ENCODE results near the gene CDC42BPA.

The CDC42BPA gene

GRCh38 chr1:227072991-227073390 lies 245.3 kb downstream of the CDC42BPA start:
- H3K36me3 ChIP-seq (replicated peaks): 0 out of 2 replicates have a peak, but pooled peaks cover 3% of the 10 kb centered on the region
- in situ Hi-C loops (cut with MboI; ENCODE audit: low sequenced_read_pairs): no loop called here

GRCh38 chr1:227071895-227072587 lies 246.3 kb downstream of the CDC42BPA start:
- peaks cover 21% of the 10 kb centered on the region for H3K4me1 ChIP-seq
- peak in 1 of 2 experiments; percentile 48 for DNase-seq (ENCODE audit: low spot score in 2 of 2)
- no peaks in the 10 kb centered on the region for H3K9me3 ChIP-seq
- in situ Hi-C loops (cut with MboI; ENCODE audit: low sequenced_read_pairs): no loop called here
- H3K4me3 ChIP-seq: no peak overlapping the region
- H3K27me3 ChIP-seq (ENCODE audit: low read depth): no peaks in the 10 kb centered on the region
- H3K36me3 ChIP-seq (replicated peaks): 0 out of 2 replicates have a peak, but pooled peaks cover 3% of the 10 kb centered on the region

More at GRCh38 chr1:227072991-227073390, 245.3 kb downstream of the CDC42BPA start:
- Histone ChIP-seq H3K4me3 (no peak overlapping the region), H3K27me3 (ENCODE audit: low read depth) (no peaks in the 10 kb centered on the region), H3K4me1 (peaks cover 17% of the 10 kb centered on the region), H3K9me3 (no peaks in the 10 kb centered on the region)
- DNase-seq (ENCODE audit: low spot score in 2 of 2): no peak

GRCh38 chr1:227070638-227071285 lies 247.5 kb downstream of the CDC42BPA start:
- Histone ChIP-seq H3K36me3 (replicated peaks) (0 out of 2 replicates have a peak, but pooled peaks cover 3% of the 10 kb centered on the region), H3K27me3 (ENCODE audit: low read depth) (no peaks in the 10 kb centered on the region), H3K4me3 (no peak overlapping the region), H3K9me3 (no peaks in the 10 kb centered on the region), H3K4me1 (peaks cover 21% of the 10 kb centered on the region)
- DNase-seq (ENCODE audit: low spot score in 2 of 2): no peak
- in situ Hi-C loops (cut with MboI; ENCODE audit: low sequenced_read_pairs): no loop called here

GRCh38 chr1:227069490-227069889 lies 248.8 kb downstream of the CDC42BPA start:
- Histone ChIP-seq H3K9me3 (no peaks in the 10 kb centered on the region), H3K4me3 (no peak overlapping the region), H3K36me3 (replicated peaks) (0 out of 2 replicates have a peak, but pooled peaks cover 3% of the 10 kb centered on the region), H3K4me1 (peaks cover 21% of the 10 kb centered on the region), H3K27me3 (ENCODE audit: low read depth) (no peaks in the 10 kb centered on the region)
- peak in 1 of 2 experiments; percentile 65 for DNase-seq (ENCODE audit: low spot score in 2 of 2)
- in situ Hi-C loops (cut with MboI; ENCODE audit: low sequenced_read_pairs): no loop called here

- in situ Hi-C loops (cut with MboI; ENCODE audit: low sequenced_read_pairs): no loop called here
- no peak for DNase-seq (ENCODE audit: low spot score in 2 of 2)
- H3K36me3 ChIP-seq (replicated peaks): 0 out of 2 replicates have a peak, but pooled peaks cover 3% of the 10 kb centered on the region
- H3K4me1 ChIP-seq: peaks cover 21% of the 10 kb centered on the region
- no peaks in the 10 kb centered on the region for H3K27me3 ChIP-seq (ENCODE audit: low read depth)
- no peaks in the 10 kb centered on the region for H3K9me3 ChIP-seq
- no peak overlapping the region for H3K4me3 ChIP-seq
These were observed 249.4 kb downstream of the CDC42BPA start for GRCh38 chr1:227068883-227069282.

GRCh38 chr1:227066999-227067398 lies 251.3 kb downstream of the CDC42BPA start:
- in situ Hi-C loops (cut with MboI; ENCODE audit: low sequenced_read_pairs): no loop called here
- Histone ChIP-seq H3K36me3 (replicated peaks) (0 out of 2 replicates have a peak, but pooled peaks cover 2% of the 10 kb centered on the region), H3K27me3 (ENCODE audit: low read depth) (no peaks in the 10 kb centered on the region), H3K4me1 (peaks cover 21% of the 10 kb centered on the region), H3K4me3 (no peak overlapping the region), H3K9me3 (no peaks in the 10 kb centered on the region)
- no peak for DNase-seq (ENCODE audit: low spot score in 2 of 2)

GRCh38 chr1:227065311-227065710 lies 253.0 kb downstream of the CDC42BPA start:
- no peaks in the 10 kb centered on the region for H3K9me3 ChIP-seq
- no peak overlapping the region for H3K4me3 ChIP-seq
- peaks cover 17% of the 10 kb centered on the region for H3K4me1 ChIP-seq
- no peaks in the 10 kb centered on the region for H3K36me3 ChIP-seq (replicated peaks)
- in situ Hi-C loops (cut with MboI; ENCODE audit: low sequenced_read_pairs): no loop called here
- H3K27me3 ChIP-seq (ENCODE audit: low read depth): no peaks in the 10 kb centered on the region
- no peak for DNase-seq (ENCODE audit: low spot score in 2 of 2)

- no peaks in the 10 kb centered on the region for H3K27me3 ChIP-seq (ENCODE audit: low read depth)
- no peak for DNase-seq (ENCODE audit: low spot score in 2 of 2)
- no peak overlapping the region for H3K4me3 ChIP-seq
- H3K9me3 ChIP-seq: no peaks in the 10 kb centered on the region
- peaks cover under 1% of the 10 kb centered on the region; the same call in 1 of the 2 replicates for H3K4me1 ChIP-seq
- in situ Hi-C loops (cut with MboI; ENCODE audit: low sequenced_read_pairs): no loop called here
- no peaks in the 10 kb centered on the region for H3K36me3 ChIP-seq (replicated peaks)
These were observed 256.0 kb downstream of the CDC42BPA start for GRCh38 chr1:227062306-227062705.

- Histone ChIP-seq H3K27me3 (ENCODE audit: low read depth) (no peaks in the 10 kb centered on the region), H3K9me3 (no peaks in the 10 kb centered on the region), H3K4me3 (no peak overlapping the region), H3K36me3 (replicated peaks) (no peaks in the 10 kb centered on the region), H3K4me1 (no peaks in the 10 kb centered on the region)
- in situ Hi-C loops (cut with MboI; ENCODE audit: low sequenced_read_pairs): no loop called here
- DNase-seq (ENCODE audit: low spot score in 2 of 2): no peak
These were observed 259.2 kb downstream of the CDC42BPA start for GRCh38 chr1:227059076-227059475.

GRCh38 chr1:227058321-227058751 lies 260.0 kb downstream of the CDC42BPA start:
- H3K27me3 ChIP-seq (ENCODE audit: low read depth): no peaks in the 10 kb centered on the region
- no peaks in the 10 kb centered on the region for H3K9me3 ChIP-seq
- no peaks in the 10 kb centered on the region for H3K4me1 ChIP-seq
- no peak overlapping the region for H3K4me3 ChIP-seq
- no peaks in the 10 kb centered on the region for H3K36me3 ChIP-seq (replicated peaks)
- in situ Hi-C loops (cut with MboI; ENCODE audit: low sequenced_read_pairs): no loop called here
- no peak for DNase-seq (ENCODE audit: low spot score in 2 of 2)

GRCh38 chr1:227049253-227049652 lies 269.0 kb downstream of the CDC42BPA start:
- DNase-seq (ENCODE audit: low spot score in 2 of 2): no peak
- no peaks in the 10 kb centered on the region for H3K27me3 ChIP-seq (ENCODE audit: low read depth)
- H3K4me3 ChIP-seq: no peak overlapping the region
- in situ Hi-C loops (cut with MboI; ENCODE audit: low sequenced_read_pairs): no loop called here
- no peaks in the 10 kb centered on the region for H3K4me1 ChIP-seq
- no peaks in the 10 kb centered on the region for H3K9me3 ChIP-seq
- H3K36me3 ChIP-seq (replicated peaks): no peaks in the 10 kb centered on the region; the same call in 1 of the 2 replicates

- Histone ChIP-seq H3K27me3 (ENCODE audit: low read depth) (no peaks in the 10 kb centered on the region), H3K9me3 (no peaks in the 10 kb centered on the region), H3K4me1 (no peaks in the 10 kb centered on the region), H3K36me3 (replicated peaks) (no peaks in the 10 kb centered on the region; the same call in 1 of the 2 replicates), H3K4me3 (no peak overlapping the region)
- in situ Hi-C loops (cut with MboI; ENCODE audit: low sequenced_read_pairs): no loop called here
- DNase-seq (ENCODE audit: low spot score in 2 of 2): no peak
These were observed 274.5 kb downstream of the CDC42BPA start for GRCh38 chr1:227043755-227044154.

GRCh38 chr1:227042292-227042691 lies 276.0 kb downstream of the CDC42BPA start:
- DNase-seq (ENCODE audit: low spot score in 2 of 2): no peak
- no peaks in the 10 kb centered on the region for H3K27me3 ChIP-seq (ENCODE audit: low read depth)
- no peaks in the 10 kb centered on the region; the same call in 1 of the 2 replicates for H3K36me3 ChIP-seq (replicated peaks)
- in situ Hi-C loops (cut with MboI; ENCODE audit: low sequenced_read_pairs): no loop called here
- H3K9me3 ChIP-seq: no peaks in the 10 kb centered on the region
- H3K4me1 ChIP-seq: no peaks in the 10 kb centered on the region
- H3K4me3 ChIP-seq: no peak overlapping the region

GRCh38 chr1:227038401-227038800 lies 279.9 kb downstream of the CDC42BPA start:
- Histone ChIP-seq H3K9me3 (no peaks in the 10 kb centered on the region), H3K27me3 (ENCODE audit: low read depth) (no peaks in the 10 kb centered on the region), H3K4me3 (no peak overlapping the region), H3K36me3 (replicated peaks) (no peaks in the 10 kb centered on the region; the same call in 1 of the 2 replicates), H3K4me1 (no peaks in the 10 kb centered on the region)
- DNase-seq (ENCODE audit: low spot score in 2 of 2): no peak
- in situ Hi-C loops (cut with MboI; ENCODE audit: low sequenced_read_pairs): no loop called here

All from HAP-1 (cell line).